Measurements from ENCODE around the gene AGPS. TPM values are rescaled to one million over a fixed set of nuclear protein-coding genes. Genes with fewer than 3 reads are reported as not detected.

Gene AGPS
- total RNA-seq, 1 experiment from 2014 or later = 69.9 TPM

GRCh38 chr2:177552422-177553175 lies 160.0 kb downstream of the AGPS start:
- Mint-ChIP-seq H3K27ac (ENCODE audit: unreplicated experiment) (peak overlapping the region; percentile 99), H3K36me3 (ENCODE audit: insufficient read depth, unreplicated experiment) (peaks cover 20% of the 10 kb centered on the region), H3K27me3 (ENCODE audit: unreplicated experiment) (no peaks in the 10 kb centered on the region), H3K4me1 (ENCODE audit: low read depth, unreplicated experiment) (no peaks in the 10 kb centered on the region), H3K4me3 (ENCODE audit: low read depth, unreplicated experiment) (peak overlapping the region; percentile 94), H3K9me3 (ENCODE audit: low read depth, unreplicated experiment) (no peaks in the 10 kb centered on the region)
- CTCF ChIA-PET = interaction anchor here (0.6 to 1.1 kb wide), 2 partner anchors 36 to 52 kb away, joined by 3 read pairs; no protein-coding TSS in a partner anchor
- no peak for TF ChIP-seq CTCF (IDR thresholded peaks at IDR 0.05; ENCODE audit: unreplicated experiment)
- BruUV-seq (replicated peaks) = no TSS peak
- DNase-seq = peak; percentile 88
- intact Hi-C loops (cut with micrococcal nuclease; ENCODE audit: unreplicated experiment) = loop anchor here (1.0 to 5.0 kb wide), 2 partner anchors 52 to 65 kb away; a partner anchor contains a TSS

GRCh38 chr2:177553176-177553884 lies 160.8 kb downstream of the AGPS start:
- Mint-ChIP-seq H3K4me1 (ENCODE audit: low read depth, unreplicated experiment) (no peaks in the 10 kb centered on the region), H3K27me3 (ENCODE audit: unreplicated experiment) (no peaks in the 10 kb centered on the region), H3K27ac (ENCODE audit: unreplicated experiment) (peak overlapping the region; percentile 99), H3K36me3 (ENCODE audit: insufficient read depth, unreplicated experiment) (peaks cover 20% of the 10 kb centered on the region), H3K9me3 (ENCODE audit: low read depth, unreplicated experiment) (no peaks in the 10 kb centered on the region), H3K4me3 (ENCODE audit: low read depth, unreplicated experiment) (peak overlapping the region; percentile 94)
- CTCF ChIA-PET = no interaction called here
- DNase-seq = peak; percentile 2
- no peak for TF ChIP-seq CTCF (IDR thresholded peaks at IDR 0.05; ENCODE audit: unreplicated experiment)
- BruUV-seq (replicated peaks) = TSS peak; percentile 62
- intact Hi-C loops (cut with micrococcal nuclease; ENCODE audit: unreplicated experiment) = loop anchor here (5.0 kb wide), 1 partner anchor 64 kb away; a partner anchor contains a TSS

DNA sequence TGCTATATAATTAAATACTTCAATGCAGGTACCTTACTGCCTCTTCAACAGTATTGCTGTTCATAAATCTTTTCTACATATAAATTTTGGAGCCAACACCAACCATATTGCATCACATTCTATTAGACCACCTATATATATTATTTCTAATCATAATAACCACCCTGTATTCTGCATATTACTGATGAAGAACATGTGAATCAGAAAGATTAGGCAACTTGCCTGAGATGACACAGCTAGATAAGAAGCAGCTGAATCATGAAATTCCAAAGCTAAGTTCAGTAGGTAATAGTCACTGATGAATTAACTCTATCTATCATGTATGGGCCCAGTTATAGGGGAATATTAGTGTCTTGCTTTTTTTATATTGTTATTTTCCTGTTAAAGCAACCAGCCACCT lies 161.8 kb downstream of the AGPS start:
- intact Hi-C loops (cut with micrococcal nuclease; ENCODE audit: unreplicated experiment) = loop anchor here (5.0 kb wide), 1 partner anchor 63 kb away; a partner anchor contains a TSS
- H3K27me3 Mint-ChIP-seq (ENCODE audit: unreplicated experiment) = no peaks in the 10 kb centered on the region
- no peak overlapping the region for H3K27ac Mint-ChIP-seq (ENCODE audit: unreplicated experiment)
- no peaks in the 10 kb centered on the region for H3K9me3 Mint-ChIP-seq (ENCODE audit: low read depth, unreplicated experiment)
- no peak overlapping the region for H3K4me3 Mint-ChIP-seq (ENCODE audit: low read depth, unreplicated experiment)
- H3K36me3 Mint-ChIP-seq (ENCODE audit: insufficient read depth, unreplicated experiment) = peaks cover 20% of the 10 kb centered on the region
- CTCF ChIA-PET = no interaction called here
- no peaks in the 10 kb centered on the region for H3K4me1 Mint-ChIP-seq (ENCODE audit: low read depth, unreplicated experiment)
- BruUV-seq (replicated peaks) = no TSS peak
- no peak for TF ChIP-seq CTCF (IDR thresholded peaks at IDR 0.05; ENCODE audit: unreplicated experiment)
- DNase-seq = no peak

DNA sequence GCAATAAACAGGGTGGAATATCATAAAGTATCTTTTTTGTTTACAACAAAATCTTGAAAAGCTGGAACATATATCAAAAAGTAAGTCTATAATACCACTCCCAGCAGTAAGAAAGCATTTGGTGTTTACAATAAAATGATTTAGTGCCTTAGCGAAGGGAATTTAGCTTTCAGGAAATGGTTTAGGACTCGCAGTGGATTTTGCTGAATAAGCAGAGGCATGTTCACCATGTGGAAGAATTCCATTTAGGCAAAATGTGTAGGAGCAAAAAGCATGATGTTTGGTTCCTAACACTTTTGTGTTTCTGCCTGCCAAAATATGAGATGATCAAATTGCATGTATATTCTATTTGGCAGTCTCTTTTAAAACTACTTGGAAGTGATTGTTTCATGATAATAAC lies 163.6 kb downstream of the AGPS start:
- no TSS peak for BruUV-seq (replicated peaks)
- DNase-seq = no peak
- intact Hi-C loops (cut with micrococcal nuclease; ENCODE audit: unreplicated experiment) = no loop called here
- no peak overlapping the region for H3K4me3 Mint-ChIP-seq (ENCODE audit: low read depth, unreplicated experiment)
- H3K27ac Mint-ChIP-seq (ENCODE audit: unreplicated experiment) = no peak overlapping the region
- no peaks in the 10 kb centered on the region for H3K27me3 Mint-ChIP-seq (ENCODE audit: unreplicated experiment)
- TF ChIP-seq CTCF (IDR thresholded peaks at IDR 0.05; ENCODE audit: unreplicated experiment) = no peak
- H3K9me3 Mint-ChIP-seq (ENCODE audit: low read depth, unreplicated experiment) = no peaks in the 10 kb centered on the region
- no peaks in the 10 kb centered on the region for H3K4me1 Mint-ChIP-seq (ENCODE audit: low read depth, unreplicated experiment)
- CTCF ChIA-PET = no interaction called here
- H3K36me3 Mint-ChIP-seq (ENCODE audit: insufficient read depth, unreplicated experiment) = peaks cover 20% of the 10 kb centered on the region
